HG03571 (cell line): ENCODE data around the gene OLR1.
"Not testable (repeated sequence)": the region's sequence is repeated elsewhere in the genome, so short reads cannot be mapped to it uniquely, and the experiment has no call there.

ENCODE experiments used
- ATAC-seq: cut with Tn5 transposase; IDR thresholded peaks from one replicate; pipeline ENCODE4 v1.9.1; 2021; ENCODE audit not compliant: unreplicated experiment

OLR1 gene

DNA sequence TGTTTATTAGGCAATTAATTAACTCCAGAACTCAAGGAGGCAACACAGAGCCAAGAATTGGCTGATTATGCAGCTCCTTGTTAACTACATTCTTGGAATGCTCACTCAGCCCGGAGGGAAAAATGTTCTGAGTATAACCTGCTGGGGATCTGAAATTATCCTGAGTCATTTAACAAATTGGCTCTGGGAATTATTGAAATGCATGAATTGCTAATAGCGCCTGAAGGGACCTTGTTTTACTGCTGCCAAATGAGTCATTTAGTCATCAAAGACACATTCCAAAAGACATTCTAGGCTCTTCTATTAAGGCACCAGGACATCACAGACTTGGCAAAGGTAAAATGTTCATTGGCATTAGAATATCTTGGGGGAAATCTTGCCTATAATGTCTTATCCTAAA is 19.9 kb upstream of the OLR1 start:
- no peak for ATAC-seq

DNA sequence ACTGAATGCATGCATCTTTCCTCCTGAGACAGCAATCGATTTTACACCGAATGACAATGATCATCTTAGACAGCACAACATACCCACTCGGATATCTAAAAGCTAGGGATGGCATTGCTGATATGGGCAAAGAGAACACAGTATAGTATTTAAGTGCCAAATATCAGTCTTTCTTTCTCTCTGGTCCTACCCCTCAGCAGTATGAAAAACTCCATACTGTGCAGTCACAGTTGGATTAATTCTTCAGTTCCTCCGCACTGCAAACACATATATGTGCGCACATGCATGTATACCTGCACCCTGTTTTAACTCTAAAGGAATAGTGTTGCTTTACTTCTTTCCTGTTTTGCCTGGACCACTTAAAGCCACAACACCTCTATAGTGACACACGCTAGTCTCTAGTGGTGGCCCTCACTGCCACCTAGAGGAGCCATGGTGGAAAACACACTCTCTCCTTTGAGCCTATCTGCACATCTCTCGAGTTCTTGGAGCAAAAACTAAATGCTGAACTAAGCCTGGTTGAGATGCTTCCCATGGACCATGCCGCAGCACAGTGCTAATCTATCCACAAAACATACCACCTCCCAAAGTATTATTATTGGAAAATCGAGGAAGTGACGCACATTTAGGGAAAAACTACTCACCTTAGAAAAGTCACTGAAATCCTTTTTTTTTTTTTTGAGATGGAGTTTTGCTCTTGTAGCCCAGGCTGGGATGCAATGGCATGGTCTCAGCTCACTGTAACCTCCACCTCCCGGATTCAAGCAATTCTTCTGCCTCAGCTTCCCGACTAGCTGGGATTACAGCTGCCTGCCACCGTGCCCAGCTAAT is 18.8 kb upstream of the OLR1 start:
- peak; percentile 89 for ATAC-seq

DNA sequence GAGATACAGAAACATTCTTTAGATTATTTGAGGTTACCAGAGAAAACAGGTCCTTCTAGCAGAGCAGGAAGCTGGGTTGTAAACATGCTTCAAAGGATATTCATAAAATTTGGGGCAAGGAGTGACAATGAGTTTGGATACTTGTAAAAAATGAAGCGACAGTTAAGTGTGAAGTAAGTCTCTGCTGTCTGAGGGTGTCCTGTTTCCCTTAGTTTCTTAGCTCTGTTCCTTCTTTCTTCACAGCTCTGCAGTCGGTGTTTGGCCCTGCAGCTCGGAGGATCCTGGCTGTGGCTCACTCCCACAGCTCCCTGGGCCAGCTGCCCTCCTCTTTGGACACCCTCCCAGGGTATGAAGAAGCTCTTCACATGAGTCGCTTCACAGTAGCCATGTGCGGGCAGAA is 17.7 kb upstream of the OLR1 start:
- no peak for ATAC-seq

DNA sequence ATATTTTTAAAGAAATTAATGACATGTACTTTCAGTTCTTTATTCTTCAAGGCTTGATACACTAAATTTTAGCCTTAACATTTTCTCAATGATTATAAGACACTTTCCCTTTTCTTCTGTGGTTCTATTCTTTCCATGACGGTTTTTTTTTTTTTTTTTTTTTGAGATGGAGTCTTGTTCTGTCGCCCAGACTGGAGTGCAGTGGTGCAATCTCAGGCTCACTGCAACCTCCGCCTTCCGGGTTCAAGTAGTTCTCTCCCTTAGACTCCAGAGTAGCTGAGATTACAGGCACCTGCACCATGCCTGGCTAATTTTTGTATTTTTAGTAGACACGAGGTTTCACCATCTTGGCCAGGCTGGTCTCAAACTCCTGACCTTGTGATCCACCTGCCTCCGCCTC is 15.0 kb upstream of the OLR1 start:
- not testable (repeated sequence) for ATAC-seq

DNA sequence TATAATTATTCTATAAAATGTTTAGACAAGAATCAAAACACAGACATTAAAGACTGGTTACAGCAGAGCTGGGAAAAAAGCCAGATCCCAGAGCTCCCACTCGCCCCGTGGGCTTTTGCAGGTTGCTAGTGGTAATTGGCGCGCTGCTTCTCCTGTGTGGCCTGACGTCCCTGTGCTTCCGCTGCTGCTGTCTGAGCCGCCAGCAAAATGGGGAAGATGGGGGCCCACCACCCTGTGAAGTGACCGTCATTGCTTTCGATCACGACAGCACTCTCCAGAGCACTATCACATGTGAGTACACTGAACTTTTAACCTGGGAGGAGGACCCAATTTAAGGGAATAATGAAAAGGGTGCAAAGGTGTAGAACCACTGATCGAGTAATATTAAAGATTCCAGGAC is 14.4 kb upstream of the OLR1 start:
- ATAC-seq: no peak

DNA sequence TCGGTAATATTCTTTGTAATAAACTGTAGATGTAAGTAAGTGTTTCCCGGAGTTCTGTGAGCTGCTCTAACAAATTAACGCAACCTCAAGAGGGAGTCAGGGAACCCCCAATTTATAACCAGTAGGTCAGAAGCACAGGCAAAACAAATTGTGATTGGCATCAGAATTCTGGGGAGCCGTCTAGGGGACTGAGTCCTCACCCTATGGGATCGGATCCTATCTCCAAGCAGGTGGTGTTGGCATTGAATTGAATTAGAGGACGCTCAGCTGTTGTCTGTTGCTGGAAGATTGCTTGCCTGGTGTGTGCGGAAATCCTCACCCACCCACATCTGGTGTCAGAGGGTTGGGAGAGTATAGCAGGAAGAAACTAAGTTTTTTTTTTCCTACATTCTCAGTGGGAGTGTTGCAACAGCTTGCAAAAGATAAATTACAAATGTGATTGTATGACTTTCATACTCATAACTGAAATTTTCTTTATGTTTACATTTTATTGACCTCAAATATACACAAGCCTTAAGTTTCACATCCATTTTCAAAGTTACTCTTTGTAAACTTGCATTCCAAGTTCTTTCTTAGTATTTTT is 12.4 kb upstream of the OLR1 start:
- no peak for ATAC-seq

DNA sequence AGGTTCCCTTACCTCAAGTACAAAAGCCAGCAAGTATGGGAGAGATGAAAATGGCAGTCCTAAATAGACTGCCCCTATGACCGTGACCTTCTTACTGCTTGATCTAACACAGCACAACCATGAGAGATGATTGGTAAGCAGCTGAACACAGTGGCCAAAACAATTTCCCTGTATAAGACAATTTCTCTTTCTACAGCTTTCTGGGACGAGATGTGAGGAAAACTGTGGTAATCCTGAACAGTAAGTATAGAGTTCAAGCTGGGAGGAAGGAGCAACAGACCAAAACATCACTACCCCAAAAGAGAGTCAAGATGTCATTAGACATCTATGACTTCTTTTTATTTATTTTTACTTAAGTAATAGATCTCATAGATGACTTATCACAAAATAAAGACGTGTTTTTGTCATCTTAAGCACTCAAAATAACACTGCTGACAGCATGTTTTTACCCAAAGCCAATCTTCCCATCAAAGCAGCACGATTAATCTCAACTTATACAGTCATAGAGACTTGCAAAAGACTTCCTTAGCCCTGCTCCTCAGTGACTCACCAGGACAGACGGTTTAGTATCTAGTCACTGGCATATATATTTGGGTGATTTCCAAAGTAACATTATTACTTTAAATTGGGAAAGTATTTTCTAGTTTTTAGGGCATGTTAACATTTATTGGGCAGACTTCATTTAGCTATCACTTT is 10.6 kb upstream of the OLR1 start:
- no peak for ATAC-seq

DNA sequence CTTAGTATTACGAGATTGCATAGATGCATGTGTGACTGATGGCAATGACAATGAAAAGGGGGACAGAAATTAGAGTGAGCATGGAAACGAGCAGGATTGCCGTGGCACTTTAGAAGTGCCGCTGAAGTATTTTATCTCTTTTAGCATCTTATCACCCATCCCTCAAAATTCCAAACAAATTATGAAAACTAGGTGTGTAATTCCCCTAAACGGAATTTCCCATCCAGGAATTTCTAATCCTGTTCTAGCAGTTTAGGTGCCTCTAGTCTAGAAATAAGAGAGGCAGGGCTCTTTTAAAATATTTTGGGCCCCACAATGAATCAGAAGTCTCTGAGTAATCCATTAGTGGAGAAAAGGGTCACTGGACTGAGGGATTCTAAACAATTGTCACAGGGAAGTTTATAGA is 7.8 kb upstream of the OLR1 start:
- ATAC-seq: no peak

DNA sequence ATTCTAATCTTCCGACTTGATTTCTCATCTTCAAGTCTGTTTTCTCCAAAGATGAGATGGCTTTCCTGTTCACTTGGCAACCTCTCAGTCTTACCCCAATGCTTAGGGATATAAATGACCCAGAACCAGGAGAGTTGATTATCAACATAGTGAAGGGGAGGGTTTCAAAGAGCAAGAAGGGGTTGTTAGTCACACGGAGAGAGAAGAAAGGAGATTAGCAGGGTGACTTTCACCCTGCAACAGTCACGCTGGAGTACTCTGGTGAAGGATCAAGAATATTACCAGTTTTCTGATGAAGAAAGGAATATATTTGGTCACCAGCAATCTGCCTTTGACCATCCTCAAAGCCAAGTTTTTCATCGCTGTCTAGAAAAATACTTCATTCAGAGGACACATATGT is 6.9 kb upstream of the OLR1 start, which contains the start of gene TMEM52B:
Gene TMEM52B (plus strand): TSS at position 212 of the 400 bp plus-strand sequence. CDS start 543 bp downstream, outside the sequence.
- ATAC-seq: no peak

DNA sequence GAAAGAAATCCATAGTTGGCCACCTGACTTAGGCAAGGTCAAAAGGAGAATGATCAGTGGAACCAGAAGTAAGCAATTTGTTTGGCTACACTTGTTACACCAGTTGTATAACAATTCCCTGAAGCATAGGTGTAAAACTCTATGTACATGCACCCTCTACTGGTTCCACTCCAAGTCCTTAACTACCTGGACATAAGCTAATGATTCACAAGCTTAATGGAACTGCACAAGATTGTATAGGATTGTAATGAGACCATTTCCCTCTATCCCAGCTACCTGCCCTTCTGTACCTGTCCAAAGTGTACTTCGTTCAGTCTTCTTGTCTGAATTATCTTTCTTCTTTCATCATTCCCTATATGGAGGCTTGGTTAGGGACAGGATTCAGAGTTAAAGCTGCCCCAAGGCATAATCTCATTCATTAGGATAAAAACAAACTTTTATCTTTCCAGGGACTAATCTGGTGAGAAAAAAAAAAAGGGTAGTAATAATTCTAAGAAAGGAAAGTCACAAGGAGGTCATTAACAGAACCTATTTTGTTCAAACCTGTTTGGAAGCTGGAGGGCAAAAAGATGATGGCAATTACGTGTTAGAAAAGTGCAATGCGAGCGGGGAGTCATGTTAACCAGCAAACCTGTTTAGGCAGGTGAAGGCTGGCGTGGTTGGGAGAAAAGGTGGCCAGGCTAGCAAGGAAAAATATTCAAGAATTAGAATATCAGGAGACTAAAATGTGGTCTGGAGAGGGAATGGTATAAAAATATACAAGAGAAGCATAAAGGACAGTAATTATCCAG is 4.1 kb upstream of the OLR1 start:
- no peak for ATAC-seq

DNA sequence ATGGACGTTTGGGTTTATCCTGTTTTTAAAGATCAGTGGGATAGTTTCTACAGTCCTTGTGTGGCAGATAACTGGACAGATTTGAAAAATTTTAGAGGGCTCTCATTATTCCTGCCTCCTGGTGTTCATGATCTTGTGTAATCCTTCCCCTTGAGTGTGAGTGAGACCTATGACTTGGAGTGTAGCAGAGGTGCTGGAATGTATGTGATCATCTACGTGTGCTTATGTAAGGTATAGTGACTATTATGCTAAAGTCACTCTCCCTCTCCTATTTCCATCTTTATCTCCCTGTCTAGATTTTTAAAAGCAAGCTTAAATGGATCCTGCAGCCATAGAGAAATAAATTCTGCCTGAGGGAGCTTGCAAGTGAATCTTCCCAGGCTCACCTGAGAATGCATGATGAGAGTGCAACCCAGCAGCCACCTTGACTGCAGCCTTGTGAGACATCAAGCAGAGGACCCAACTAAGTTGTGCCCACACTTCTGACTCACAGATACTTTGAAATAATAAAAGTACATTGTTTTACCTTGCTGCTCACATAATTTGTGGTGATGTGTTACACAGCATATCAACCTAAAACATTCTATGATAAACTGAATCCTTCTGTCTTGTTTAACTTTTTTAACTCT is 3.2 kb upstream of the OLR1 start:
- no peak for ATAC-seq

DNA sequence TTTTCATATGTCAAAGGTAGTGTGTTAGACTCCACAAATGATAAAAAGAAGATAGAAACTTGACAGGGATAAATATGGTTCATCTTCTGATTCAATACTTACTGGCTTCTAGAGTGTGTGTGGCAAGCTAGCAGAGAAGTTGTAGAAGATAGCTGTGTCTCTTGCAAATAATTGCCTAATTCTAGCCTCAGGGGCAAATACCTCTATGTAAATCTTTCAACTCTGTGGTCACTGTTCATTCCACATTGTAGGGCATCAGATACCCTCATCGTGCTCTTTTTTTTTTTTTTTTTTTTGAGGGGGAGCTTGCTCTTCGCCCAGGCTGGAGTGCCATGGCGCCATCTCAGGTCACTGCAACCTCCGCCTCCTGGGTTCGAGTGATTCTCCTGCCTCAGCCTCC is 1.7 kb downstream of the OLR1 start:
- no peak for ATAC-seq

DNA sequence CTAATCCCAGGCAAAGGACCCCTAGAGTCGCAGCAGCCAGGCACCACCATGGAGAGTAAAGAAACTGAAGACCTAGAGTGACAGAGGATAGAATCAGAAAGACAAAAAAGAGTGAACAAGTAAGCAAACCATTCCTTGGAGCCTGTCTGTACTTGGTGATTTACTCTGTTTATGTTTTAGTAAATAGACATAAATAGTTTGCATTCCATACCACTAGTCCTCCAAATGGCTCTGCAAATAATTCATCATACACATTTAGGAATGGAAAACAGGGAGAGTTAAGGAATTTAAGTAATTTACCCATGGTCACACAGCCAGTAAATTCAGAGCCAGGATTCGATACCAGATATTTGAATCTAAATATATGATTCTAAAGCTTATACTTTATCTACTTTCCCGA is 2.8 kb downstream of the OLR1 start:
- ATAC-seq: no peak

DNA sequence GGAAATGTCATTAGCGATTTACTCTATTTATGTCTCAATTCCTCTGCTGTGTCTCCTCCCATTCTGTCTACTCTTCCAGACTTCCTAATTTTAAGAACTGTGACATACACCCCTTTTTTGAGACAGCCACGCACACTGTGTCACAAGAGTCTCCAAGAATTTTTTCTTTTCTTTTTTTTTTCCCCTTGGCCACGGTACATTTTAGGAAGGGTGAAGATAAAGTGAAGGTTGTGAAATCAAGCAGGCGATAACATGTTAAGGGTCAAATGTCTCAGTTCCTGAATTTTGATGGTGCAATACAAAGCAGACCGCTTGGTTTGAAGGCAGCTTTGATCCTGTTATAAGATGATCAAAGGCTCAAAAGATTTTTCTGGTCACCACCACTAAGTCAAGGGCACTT is 4.3 kb downstream of the OLR1 start:
- no peak for ATAC-seq

DNA sequence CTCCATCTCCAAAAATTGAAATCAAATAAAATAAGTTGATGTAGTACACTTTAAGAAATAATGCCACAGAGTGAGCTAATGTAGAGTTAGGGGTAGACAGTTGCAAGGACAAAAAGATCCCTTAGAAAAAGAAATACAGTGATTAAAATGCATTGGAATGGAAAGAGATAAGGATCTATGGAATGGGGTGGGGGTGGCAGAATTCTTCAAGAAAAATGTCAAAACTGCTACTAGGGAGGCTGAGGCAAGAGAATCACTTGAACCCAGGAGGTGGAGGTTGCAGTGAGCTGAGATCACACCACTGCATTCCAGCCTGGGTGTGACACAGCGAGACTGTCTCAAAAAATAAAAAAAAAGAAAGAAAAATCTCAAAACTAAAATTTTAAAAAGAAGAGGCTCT is 6.5 kb downstream of the OLR1 start:
- no peak for ATAC-seq

DNA sequence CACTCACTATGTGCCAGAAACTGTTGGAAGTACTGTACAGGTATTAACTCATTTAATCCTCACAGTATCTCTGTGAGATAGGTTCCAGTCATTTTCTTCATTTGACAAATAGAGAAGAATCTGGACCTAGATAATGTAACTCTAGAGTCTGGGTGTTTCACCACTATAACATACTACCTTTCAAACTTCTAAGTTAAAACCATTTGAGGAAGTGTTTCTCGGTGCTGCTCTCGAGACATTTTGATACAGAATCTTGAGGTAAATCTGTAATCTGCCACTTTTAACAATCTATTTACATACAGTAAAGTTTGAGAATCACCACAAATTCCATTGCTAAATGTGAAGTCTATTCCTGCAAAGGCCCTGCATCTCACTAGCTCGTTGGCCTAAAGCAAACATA is 8.8 kb downstream of the OLR1 start:
- ATAC-seq: no peak

DNA sequence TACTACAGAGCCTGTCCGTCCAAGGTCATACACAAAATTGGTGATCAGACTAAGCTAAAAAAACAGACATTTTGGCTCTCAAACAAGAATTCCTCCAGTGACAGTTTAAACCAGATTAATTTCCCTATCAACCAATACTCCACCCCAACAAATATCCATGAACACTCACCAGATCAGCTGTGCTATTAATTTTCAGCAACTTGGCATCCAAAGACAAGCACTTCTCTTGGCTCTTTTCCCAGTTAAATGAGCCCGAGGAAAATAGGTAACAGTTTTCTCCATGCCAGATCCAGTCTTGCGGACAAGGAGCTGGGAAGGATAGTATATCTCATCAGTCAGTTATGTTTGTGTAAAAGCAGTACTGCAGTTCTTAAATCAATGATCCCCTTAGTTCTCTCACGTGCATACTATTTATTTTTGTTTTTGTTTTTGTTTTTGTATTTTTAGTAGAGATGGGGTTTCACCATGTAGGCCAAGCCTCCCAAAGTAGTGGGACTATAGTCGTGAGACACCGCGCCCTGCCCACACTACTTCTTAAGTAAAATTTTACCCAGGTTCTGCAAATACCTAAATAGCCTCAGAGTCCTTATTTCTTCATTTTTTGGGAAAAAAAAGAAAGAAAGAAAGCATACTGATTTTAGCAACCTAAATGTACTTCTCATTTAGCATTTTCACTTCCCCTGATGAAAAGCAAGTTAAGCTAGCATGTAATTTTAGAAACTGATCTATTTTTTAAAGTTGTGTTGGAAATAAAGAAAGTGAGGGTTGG is 11.1 kb downstream of the OLR1 start:
- no peak for ATAC-seq

DNA sequence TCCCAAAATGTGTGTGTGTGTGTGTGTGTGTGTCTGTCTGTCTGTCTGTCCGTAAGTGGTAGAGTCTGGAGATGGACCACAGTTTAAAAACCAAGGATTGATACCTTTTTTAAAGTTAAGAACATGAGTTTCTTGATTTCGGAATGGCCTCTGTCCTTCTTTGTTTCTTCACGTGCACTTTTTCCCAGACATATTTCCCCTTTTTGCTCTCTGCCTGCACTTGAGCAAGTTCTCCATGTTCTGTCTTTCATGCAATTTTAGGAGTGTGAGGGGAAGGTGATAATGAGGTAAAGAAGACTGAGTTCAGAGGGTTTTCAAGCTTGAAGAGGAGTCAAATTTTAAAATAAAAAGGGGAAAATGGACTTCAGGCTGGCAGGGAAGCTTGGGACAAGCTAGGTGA is 12.7 kb downstream of the OLR1 start:
- ATAC-seq: no peak

DNA sequence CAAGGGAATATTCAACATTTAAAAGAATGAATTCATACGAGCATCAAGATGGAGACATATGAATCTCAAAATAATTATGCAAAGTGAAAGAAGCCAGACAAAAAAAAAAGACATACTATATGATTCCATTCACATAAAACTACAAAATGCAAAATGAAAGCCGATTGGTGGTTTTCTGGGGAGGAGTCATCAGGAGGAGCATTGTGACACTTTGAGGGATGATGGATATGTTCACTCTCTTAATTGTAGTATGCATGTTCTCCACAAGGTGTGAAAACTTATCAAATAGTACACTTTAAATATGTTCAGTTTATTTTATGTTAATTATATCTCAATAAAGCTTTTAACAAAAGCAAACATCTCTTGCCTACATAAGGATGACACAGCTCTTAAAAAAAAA is 13.5 kb downstream of the OLR1 start:
- ATAC-seq: no peak

DNA sequence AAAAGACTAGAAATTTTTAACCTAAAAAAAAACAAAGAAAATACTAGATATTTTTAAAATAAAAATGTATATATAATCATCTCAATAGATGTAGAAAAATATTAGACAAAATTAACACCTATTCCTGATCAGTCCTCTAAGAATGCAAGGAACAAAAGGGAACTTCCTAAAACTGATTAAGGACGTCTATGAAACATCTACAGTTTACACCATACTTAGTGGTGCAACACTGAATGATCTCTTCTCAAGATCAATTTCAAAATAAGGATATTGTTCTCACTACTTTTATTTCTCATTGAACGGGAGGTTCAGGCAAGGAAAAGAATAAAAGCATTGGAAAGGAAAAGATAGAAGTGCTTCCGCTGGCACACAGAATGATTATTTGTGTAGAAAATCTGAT is 16.0 kb downstream of the OLR1 start:
- ATAC-seq: no peak
